ENCODE results near the gene ABHD17B.
"Not testable (repeated sequence)": the region's sequence is repeated elsewhere in the genome, so short reads cannot be mapped to it uniquely, and the experiment has no call there.

ABHD17B gene

GRCh38 chr9:71915495-71915894 lies 4.5 kb upstream of the ABHD17B start:
- no peak for DNase-seq (ENCODE audit: low read depth)

GRCh38 chr9:71911908-71912335 lies 929 bp upstream of the ABHD17B start:
- peak; percentile 37 for DNase-seq (ENCODE audit: low read depth)

- no peak for DNase-seq (ENCODE audit: low read depth)
These were observed 338 bp downstream of the ABHD17B start for GRCh38 chr9:71910650-71911060.

GRCh38 chr9:71909887-71910649 lies 925 bp downstream of the ABHD17B start:
- DNase-seq (ENCODE audit: low read depth), result no peak

DNA sequence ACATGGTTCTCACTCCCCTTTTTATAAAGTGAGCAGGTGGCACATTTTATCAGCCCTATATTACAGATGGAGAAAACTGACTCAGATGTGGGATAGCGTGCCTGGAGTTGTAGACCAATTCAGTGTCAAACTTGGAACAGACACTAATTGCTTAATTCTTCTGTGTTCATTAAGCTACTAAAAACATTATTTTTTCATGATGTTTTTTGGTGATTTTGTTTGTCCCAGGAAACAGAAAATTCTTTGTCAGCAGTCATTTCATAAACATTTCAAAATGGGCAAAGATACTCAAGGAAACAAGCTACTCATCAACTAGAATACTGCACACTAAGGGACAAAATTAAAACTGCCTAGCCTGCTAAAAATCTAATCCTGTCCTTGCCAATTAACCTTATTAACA lies 2.2 kb downstream of the ABHD17B start:
- DNase-seq (ENCODE audit: low read depth), result no peak

DNA sequence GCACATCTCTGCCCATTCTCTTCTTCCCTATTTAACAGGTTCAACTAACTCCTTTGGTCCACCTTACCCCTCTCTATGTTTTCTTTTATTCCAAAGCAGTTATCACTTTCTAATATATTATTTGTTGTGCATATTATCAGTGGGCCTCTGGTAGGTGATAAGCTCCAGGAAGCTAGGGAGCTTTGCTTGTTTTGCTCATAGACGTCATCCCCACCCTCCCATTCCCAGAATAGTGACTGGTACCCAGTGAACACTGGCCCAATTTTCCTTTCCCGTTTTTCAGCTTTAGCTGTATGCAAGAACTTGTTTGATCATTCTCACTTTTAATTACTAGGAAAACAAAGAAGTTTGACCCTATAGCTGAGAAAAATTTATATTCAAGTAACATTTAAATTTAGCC lies 6.9 kb downstream of the ABHD17B start:
- DNase-seq (ENCODE audit: low read depth), result no peak

DNA sequence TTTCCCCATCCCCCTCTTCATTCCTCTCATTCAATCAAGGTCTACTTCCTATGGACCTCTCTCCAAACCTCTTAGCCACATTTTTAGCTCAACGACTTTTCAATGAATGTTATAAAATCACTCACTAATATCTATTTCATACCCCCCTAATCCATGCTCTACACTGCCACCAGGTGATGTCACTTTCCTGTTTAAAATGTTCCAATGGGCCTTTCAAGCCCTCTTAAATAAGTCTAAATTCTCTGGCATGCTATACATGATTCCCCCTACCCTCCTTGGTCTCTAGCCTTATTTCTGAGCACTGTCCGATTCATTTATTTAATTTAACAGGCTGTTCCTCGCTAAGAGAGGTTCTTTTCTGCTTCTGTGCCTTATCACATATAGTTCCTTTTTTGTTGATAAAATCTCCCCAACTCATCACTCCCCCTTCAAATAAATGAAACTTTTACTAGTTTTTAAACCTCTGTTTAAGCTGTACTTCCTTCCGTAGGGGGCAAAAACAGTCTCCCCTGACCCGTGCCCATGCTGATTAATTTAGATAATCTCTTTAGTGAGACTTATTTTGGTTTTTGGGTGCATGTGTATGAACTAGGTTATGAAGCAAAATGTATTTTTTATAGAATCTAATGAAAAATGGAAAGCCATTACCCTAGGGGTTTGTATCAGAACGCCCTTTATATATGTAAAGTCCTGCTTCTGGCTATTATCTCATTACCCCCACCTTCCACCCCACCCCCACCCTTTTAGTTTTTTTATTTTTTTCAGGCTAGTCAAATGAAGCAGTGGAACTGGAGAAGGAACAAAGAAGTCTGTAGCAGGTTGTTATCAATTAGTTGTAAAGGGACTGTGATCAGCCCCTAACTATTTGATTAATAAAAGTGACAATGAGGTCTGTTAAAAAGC lies 9.0 kb downstream of the ABHD17B start:
- no peak for DNase-seq (ENCODE audit: low read depth)

DNA sequence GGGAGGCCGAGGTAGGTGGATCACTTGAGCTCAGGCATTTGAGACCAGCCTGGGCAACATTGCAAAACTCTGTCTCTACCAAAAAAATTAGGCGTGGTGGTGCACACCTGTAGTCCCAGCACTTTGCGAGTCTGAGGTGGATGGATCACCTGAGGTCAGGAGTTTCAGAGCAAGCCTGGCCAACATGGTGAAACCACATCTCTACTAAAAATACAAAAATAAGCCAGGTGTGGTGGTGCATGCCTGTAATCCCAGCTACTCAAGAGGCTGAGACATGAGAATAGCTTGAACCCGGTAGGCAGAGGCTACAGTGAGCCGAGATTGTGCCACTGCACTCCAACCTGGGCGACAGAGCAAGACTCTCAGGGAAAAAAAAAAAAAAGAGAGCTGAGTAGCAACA lies 12.2 kb downstream of the ABHD17B start:
- DNase-seq (ENCODE audit: low read depth), result not testable (repeated sequence)

DNA sequence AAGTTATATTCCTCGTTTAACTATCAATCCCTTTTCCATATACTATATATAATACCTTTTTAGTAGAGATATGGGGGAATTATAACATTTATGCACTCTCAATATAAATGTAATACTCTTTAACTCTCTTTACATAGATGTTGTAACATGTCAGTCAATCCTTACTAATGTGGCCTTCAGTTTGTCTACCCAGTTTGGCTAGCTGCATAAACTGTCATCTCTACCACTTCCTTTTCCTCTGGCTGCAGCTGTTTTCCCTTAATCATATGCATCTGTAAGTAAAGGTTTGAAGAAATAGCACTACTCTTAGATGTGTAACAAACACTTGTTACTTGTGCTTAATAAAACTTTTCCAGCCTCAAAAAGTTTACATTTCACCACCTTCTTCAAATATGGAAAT lies 13.4 kb downstream of the ABHD17B start:
- no peak for DNase-seq (ENCODE audit: low read depth)

DNA sequence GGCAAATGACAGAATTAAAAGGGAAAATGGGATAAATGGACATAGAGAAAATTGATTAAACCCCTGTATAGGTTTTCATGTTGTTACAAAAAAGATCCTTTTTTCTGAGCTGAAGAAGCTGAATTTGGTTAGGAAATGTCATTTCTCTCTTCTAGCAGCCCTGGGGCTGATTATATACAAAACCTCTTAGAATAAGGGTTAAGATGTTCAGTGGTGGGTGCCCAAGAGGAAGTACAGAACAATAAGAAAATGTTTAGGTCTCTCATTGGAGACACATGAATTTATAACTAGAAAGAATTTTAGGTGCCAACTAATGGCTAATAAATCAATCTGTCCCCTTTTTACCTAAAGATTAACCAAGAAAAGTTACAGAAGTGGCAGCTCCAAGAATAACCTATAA lies 14.2 kb downstream of the ABHD17B start:
- no peak for DNase-seq (ENCODE audit: low read depth)

DNA sequence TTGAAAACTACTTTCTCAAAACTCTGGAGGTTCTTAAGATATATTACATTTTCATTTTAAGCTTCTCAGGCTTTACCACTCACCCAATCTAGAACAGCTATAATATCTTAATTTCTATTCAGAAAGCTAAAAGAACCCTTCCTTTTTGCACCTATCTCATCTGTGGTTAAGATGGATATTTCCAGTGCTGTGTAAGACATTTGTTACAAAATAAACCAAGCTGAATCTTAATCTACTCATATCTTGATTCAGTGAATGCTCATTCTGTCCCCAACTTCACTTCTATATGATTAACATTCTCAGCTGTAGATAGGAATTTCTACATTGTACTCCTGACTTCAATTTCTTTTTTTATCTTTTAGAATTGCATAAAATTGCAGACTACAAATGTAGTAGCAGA lies 15.0 kb downstream of the ABHD17B start:
- DNase-seq (ENCODE audit: low read depth), result no peak

DNA sequence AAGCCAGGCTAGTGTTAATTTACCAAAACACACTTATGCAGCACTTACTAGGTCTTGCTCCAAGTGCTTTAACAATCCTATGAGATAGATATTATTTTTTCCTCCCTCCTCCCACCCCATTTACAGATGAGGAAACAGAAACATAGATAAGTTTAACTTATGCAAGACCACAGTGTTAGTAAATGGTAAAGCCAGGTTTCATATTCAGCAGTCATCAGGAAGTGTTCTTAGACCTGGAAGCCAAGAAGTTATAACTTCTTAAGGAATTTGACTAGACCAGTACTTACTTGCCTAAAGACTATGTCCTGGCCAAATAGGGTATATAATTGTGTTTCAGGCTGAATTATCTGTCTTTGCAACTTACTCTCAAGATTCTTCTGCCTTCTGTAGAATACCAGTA lies 15.9 kb downstream of the ABHD17B start:
- DNase-seq (ENCODE audit: low read depth), result no peak

DNA sequence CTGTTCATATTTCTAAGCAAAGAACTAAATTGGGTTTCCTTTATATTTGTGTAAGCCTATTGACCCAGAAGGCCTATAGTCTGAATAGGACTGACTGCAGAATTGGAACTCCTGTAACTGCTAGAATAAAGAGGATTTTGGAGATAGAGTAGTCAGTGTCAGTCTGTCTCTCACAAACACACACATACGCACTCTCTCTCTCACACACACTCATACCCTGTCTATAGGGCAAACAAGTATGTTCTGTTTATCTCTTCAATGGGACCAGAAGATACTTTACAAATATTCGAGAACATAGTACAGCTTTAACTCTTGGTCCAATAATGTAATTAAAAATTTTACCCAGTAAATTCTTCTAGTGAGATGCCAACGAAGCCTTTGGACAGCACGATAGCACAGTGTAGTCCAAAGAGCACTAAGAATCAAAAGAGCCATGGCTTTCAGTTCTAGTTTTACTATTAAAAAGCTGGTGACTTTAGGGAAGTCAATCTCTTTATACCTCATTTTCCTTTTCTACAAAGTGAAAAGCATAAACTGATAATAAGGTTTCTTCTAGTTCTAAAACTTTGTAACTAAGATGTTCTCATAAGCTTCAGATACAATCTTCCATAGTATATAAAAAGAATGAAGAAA lies 19.3 kb downstream of the ABHD17B start:
- no peak for DNase-seq (ENCODE audit: low read depth)

- no peak for DNase-seq (ENCODE audit: low read depth)
These were observed 20.8 kb downstream of the ABHD17B start for GRCh38 chr9:71890042-71890679.

DNA sequence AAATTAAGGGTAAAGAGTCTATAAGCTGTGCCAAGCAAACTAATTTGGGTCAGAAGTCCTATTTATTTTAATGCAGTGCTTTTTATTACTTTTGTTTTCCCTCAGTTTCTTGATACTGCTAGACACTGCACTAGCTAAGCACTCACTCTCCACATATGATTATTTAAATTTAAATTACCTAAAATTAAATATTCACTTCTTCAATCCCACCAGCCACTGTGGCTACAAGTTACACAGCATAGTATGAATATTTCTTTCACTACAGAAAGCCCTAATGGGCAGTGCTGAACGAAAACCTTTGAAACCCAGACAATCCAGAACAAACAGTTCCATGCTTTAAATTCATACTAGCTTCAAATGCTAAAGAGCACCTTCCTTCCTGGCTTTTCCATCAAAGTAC lies 23.6 kb downstream of the ABHD17B start:
- no peak for DNase-seq (ENCODE audit: low read depth)

DNA sequence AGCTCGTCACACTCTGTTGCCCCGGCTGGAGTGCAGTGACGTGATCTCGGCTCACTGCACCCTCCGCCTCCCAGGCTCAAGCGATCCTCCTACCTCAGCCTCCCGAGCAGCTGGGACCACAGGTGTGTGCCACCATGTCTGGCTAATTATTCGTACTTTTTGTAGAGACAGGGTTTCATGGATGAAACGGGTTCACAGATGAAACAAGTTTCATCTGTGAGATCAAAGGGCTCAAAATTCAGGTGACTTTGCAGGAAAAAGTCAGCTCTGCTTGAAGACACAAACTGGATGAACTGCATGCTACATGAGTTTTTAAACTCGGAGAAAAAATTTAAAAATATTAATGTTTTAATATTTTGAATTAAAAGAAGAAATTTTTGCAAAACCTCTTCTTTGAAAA lies 24.5 kb downstream of the ABHD17B start:
- DNase-seq (ENCODE audit: low read depth), result no peak

DNA sequence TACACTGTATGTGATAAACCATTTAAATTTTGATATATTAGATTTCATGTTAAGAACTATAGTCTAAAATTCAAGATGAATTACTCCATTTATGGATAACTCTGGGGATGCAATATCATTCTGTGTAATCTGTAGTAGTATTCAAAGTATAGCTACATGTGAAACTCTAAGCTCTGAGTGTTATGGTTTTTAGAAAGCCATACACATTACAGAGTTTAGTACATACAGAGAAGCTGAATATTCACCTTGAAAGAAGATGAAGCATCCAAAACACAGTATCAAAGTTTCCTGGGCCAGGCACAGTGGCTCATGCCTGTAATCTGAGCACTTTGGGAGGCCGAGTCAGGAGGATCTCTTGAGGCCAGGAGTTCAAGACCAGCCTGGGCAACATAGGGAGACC lies 25.0 kb downstream of the ABHD17B start:
- no peak for DNase-seq (ENCODE audit: low read depth)

GRCh38 chr9:71885467-71885866 lies 25.5 kb downstream of the ABHD17B start:
- DNase-seq (ENCODE audit: low read depth), result no peak

GRCh38 chr9:71884005-71884404 lies 27.0 kb downstream of the ABHD17B start:
- no peak for DNase-seq (ENCODE audit: low read depth)

GRCh38 chr9:71879644-71880174 lies 31.3 kb downstream of the ABHD17B start:
- no peak for DNase-seq (ENCODE audit: low read depth)

DNA sequence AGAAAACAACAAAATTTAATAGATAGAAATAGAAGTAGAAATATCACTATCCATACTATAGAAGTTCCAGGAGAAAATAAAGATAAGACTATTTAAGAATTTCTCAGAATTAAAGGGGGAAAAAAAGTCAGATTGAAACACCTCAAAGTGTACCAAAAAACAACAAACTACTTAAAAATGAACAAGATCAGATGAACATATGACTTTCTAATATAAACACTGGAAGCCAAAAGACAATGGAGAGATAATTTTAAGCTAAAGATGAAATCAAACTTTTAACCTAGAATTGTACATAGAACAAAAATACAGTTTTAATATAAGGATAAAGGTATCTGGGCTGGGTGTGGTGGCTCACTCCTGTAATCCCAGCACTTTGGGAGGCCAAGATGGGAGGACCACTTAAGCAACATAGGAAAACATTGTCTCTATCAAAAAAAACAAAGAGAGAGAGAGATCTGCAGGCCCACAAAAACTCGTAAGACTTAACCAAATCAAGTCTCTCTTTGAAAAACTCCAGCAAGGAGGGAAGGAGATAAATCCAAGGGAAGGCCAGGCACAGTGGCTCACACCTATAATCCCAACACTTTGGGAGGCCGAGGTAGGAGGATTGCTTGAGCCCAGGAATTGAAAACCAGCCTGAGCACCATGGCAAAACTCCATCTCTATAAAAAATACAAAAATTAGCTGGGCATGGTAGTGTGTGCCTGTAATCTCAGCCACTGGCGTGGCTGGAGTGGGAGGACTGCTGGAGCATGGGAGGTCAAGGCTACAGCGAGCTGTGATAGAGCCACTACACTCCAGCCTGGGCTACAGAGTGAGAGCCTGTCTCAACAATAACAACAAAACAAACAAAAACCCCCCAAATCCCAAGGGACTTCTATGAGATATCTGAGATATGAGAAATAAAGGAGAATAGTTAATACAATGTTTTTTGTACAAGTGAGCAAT lies 32.4 kb downstream of the ABHD17B start:
- no peak for DNase-seq (ENCODE audit: low read depth)

All from GM04503 (cell line).